NT2/D1 (cell line): Measurements from ENCODE around the gene GUF1.

ENCODE experiments used
- SUZ12 ChIP-seq: IDR thresholded peaks from 2 replicates; pipeline ENCODE4 v1.6.1; 2011; ENCODE audit not compliant: insufficient read length, insufficient read depth; ENCODE audit errors: extremely low read depth
- YY1 ChIP-seq: IDR thresholded peaks from 2 replicates; pipeline ENCODE4 v1.6.1; 2011; ENCODE audit not compliant: insufficient read length, insufficient read depth

- TF ChIP-seq SUZ12 (no peak), YY1 (no peak)
Observed at GRCh38 chr4:44722001-44722400, 43.8 kb downstream of the GUF1 start.
